ENCODE results near the gene CAMK1D. TPM values are rescaled to one million over a fixed set of nuclear protein-coding genes. Genes with fewer than 3 reads are reported as not detected.

Gene CAMK1D
- total and polyA plus RNA-seq, 2 donors (not counting 3 experiments of a cell fraction or from before 2014, with no cell fraction given), result 0.37 to 4.2 TPM

DNA sequence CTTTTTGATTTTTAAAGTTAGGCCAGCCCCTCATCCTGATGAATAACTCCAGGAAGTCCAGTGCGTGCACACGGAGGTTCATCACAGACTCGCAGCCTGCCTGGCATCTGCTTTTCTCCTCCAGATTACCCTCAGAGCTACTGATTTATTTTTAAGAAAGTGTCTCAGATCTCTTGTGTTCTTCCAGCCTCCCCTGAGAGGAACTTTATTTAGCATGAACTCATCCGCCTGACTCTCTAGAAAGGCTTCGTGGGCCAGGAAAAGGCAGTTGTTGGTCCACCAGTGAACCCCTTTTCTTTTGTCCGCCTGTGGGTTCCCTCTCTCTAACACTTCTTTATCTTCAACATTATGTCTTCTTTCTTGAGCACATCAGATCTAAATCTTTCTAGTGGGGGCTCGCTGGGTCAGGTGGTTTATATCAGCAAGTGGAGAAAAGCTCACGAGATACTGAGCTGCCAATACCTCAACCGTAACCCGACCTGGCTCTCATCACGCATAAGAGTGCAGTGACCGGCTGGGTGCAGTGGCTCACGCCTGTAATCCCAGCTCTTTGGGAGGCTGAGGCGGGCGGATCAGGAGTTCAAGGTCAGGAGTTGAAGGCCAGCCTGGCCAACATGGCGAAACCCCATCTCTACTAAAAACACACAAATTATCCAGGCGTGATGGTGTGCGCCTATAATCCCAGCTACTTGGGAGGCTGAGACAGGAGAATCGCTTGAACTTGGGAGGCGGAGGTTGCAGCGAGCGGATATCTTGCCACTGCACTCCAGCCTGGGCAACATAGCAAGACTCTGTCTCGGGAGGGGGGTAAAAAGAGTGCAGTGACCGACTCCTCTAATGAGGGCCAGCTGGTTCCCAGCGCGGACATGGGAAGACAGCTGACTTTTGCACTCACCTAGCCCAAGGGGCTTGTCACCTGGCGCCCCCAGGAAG is 489.9 kb downstream of the CAMK1D start:
- dilution Hi-C loops (cut with MboI; ENCODE audit: extremely low pct_ligation_motif_present, low sequenced_read_pairs) (no loop called here), intact Hi-C loops (cut with micrococcal nuclease) (no loop called here)
- Histone ChIP-seq H4K20me1 (replicated peaks; ENCODE audit: control insufficient read depth, extremely low read depth, insufficient read depth, low read length) (no peaks in the 10 kb centered on the region), H3K9me1 (replicated peaks; ENCODE audit: control insufficient read depth, extremely low read depth, insufficient read depth, low read length) (no peaks in the 10 kb centered on the region), H3K36me3 (ENCODE audit: control insufficient read depth in 2 of 2, extremely low read depth in 1 of 2, insufficient read depth in 2 of 2, low read length in 2 of 2) (no peaks in the 10 kb centered on the region), H3K9me3 (replicated peaks; ENCODE audit: control insufficient read depth, insufficient read depth, low read length) (no peaks in the 10 kb centered on the region), H3K27ac (ENCODE audit: insufficient read depth, low read depth, low read length) (no peak overlapping the region), H3K9ac (replicated peaks; ENCODE audit: extremely low read depth, insufficient read depth, low read length) (no peak overlapping the region), H3K27me3 (ENCODE audit: control insufficient read depth in 2 of 2, insufficient read depth in 2 of 2, low read length in 2 of 2) (no peaks in the 10 kb centered on the region), H2AFZ (ENCODE audit: low read depth, low read length) (no peak overlapping the region), H3K4me3 (replicated peaks in 1 of 3; ENCODE audit: insufficient read depth in 1 of 3, low read depth in 1 of 3, low read length in 3 of 3) (no peak overlapping the region), H3K4me2 (ENCODE audit: insufficient read depth, low read length) (no peak overlapping the region), H3K4me1 (ENCODE audit: control insufficient read depth, extremely low read depth, insufficient read depth, low read length) (peaks cover 4% of the 10 kb centered on the region), H3K79me2 (ENCODE audit: control insufficient read depth, insufficient read depth, low read length) (no peaks in the 10 kb centered on the region)
- ChIA-PET CTCF (interaction anchor here (0.9 to 1.8 kb wide), 3 partner anchors 10 to 62 kb away, joined by 3 to 7 read pairs (median 4); no protein-coding TSS in a partner anchor), POLR2A (no interaction called here)
- TF ChIP-seq, protein P1, sequence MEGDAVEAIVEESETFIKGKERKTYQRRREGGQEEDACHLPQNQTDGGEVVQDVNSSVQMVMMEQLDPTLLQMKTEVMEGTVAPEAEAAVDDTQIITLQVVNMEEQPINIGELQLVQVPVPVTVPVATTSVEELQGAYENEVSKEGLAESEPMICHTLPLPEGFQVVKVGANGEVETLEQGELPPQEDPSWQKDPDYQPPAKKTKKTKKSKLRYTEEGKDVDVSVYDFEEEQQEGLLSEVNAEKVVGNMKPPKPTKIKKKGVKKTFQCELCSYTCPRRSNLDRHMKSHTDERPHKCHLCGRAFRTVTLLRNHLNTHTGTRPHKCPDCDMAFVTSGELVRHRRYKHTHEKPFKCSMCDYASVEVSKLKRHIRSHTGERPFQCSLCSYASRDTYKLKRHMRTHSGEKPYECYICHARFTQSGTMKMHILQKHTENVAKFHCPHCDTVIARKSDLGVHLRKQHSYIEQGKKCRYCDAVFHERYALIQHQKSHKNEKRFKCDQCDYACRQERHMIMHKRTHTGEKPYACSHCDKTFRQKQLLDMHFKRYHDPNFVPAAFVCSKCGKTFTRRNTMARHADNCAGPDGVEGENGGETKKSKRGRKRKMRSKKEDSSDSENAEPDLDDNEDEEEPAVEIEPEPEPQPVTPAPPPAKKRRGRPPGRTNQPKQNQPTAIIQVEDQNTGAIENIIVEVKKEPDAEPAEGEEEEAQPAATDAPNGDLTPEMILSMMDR (IDR thresholded peaks at IDR 0.05; ENCODE audit: extremely low read depth in 1 of 2, insufficient read depth in 1 of 2, low read depth in 1 of 2, low read length in 2 of 2), result no peak
- no peak for TF ChIP-seq JUN (IDR thresholded peaks at IDR 0.05; ENCODE audit: borderline replicate concordance, insufficient read depth, insufficient read length, low read depth)
- no peak for TF ChIP-seq MYC (IDR thresholded peaks at IDR 0.05; ENCODE audit: low read depth, low read length)
- no peak for TF ChIP-seq POLR2A (IDR thresholded peaks at IDR 0.05; ENCODE audit: low read depth, low read length)
- no TSS peak for BruUV-seq (replicated peaks)
- FAIRE-seq (no peak), DNase-seq (ENCODE audit: low read depth, low spot score) (no peak)

Measured in endothelial cell of umbilical vein (primary cell).